Measurements from ENCODE around the gene PLAGL2. TPM values are rescaled to one million over a fixed set of nuclear protein-coding genes. Genes with fewer than 3 reads are reported as not detected.
A peak's percentile ranks its signal among the peaks of the same experiment; 100 is the strongest.

PLAGL2 gene
- total and polyA plus RNA-seq, 9 of the 15 experiments (the other 6 are each of a cell fraction or from before 2014, with no cell fraction given), result 3.1 to 24.3 (median 6.4) TPM

- Histone ChIP-seq H3K9me1 (ENCODE audit: control insufficient read depth, insufficient read depth, low read length) (no peaks in the 10 kb centered on the region), H3K27ac (ENCODE audit: extremely low read depth, low read depth, low read length) (no peak overlapping the region), H3K36me3 (ENCODE audit: control insufficient read depth, insufficient read depth, low read length) (no peaks in the 10 kb centered on the region), H3K4me3 (no peak overlapping the region), H3K27me3 (ENCODE audit: control insufficient read depth in 2 of 2, insufficient read depth in 2 of 2, low read length in 2 of 2) (peaks cover 7 to 12% of the 10 kb centered on the region in 2 experiments; a peak in 2 of 5 replicates), H3K9me3 (replicated peaks; ENCODE audit: control insufficient read depth, insufficient read depth, low read depth, low read length) (no peaks in the 10 kb centered on the region), H3K4me1 (replicated peaks in 1 of 2; ENCODE audit: control insufficient read depth in 2 of 2, insufficient read depth in 2 of 2, low read length in 2 of 2) (peaks cover 0 to 4% of the 10 kb centered on the region in 2 experiments; a peak in 2 of 5 replicates), H4K20me1 (replicated peaks; ENCODE audit: control insufficient read depth, insufficient read depth, low read length) (no peaks in the 10 kb centered on the region), H2AFZ (ENCODE audit: low read depth, low read length) (no peak overlapping the region), H3K4me2 (ENCODE audit: insufficient read depth, low read length) (no peak overlapping the region), H3K79me2 (ENCODE audit: control insufficient read depth, insufficient read depth, low read length) (no peaks in the 10 kb centered on the region), H3K9ac (ENCODE audit: insufficient read depth in 1 of 2, low read depth in 2 of 2, low read length in 2 of 2) (no peak overlapping the region)
- POLR2A ChIA-PET, result no interaction called here
- in situ Hi-C loops (cut with MboI) (no loop called here), intact Hi-C loops (cut with micrococcal nuclease) (no loop called here)
- WGBS (ENCODE audit: insufficient coverage, low coverage, missing lambda C conversion rate), result 0% methylated on average over 3 of the region's 3 CpGs
- BruUV-seq (replicated peaks), result no TSS peak
- peak; percentile 23; the same call in 1 of the 3 replicates for ATAC-seq
- CTCF ChIA-PET (ENCODE audit: low intra/inter-chr PET ratio), result no interaction called here
- no peak for FAIRE-seq
- no peak for DNase-seq (ENCODE audit: extremely low read depth in 1 of 4, low spot score in 3 of 4)
- TF ChIP-seq IFI16 (CRISPR knock-in tag; IDR thresholded peaks at IDR 0.05) (no peak), ZKSCAN1 (IDR thresholded peaks at IDR 0.05; ENCODE audit: low read depth, low read length) (no peak), ZNF354B (CRISPR knock-in tag; IDR thresholded peaks at IDR 0.05) (no peak), ZFPM2 (CRISPR knock-in tag; IDR thresholded peaks at IDR 0.05) (no peak), ZNF717 (CRISPR knock-in tag; IDR thresholded peaks at IDR 0.05) (no peak), MLX (CRISPR knock-in tag; conservative IDR thresholded peaks at IDR 0.05) (no peak), ARID4B (CRISPR knock-in tag; IDR thresholded peaks at IDR 0.05) (no peak), CXXC5 (CRISPR knock-in tag; IDR thresholded peaks at IDR 0.05) (no peak), ETV5 (CRISPR knock-in tag; IDR thresholded peaks at IDR 0.05; ENCODE audit: low read depth) (no peak), ZNF280B (CRISPR knock-in tag; IDR thresholded peaks at IDR 0.05) (no peak), NFE2 (IDR thresholded peaks at IDR 0.05; ENCODE audit: low read depth) (no peak), ZNF592 (IDR thresholded peaks at IDR 0.05) (no peak), ZNF23 (CRISPR knock-in tag; IDR thresholded peaks at IDR 0.05) (no peak)
Measured at GRCh38 chr20:32251470-32251869, 43.9 kb upstream of the PLAGL2 start.
